LNCaP clone FGC (cell line): ENCODE data around the gene UBE2O.
A peak's percentile ranks its signal among the peaks of the same experiment; 100 is the strongest.

ENCODE experiments used
- DNase-seq: peaks from one replicate; pipeline ENCODE4 v3.0.0-alpha.2; 2011; ENCODE audit warnings: low read depth
- H3K4me3 ChIP-seq: 2 replicates; pipeline ENCODE4 v1.5.1; 2011; ENCODE audit warnings: mild to moderate bottlenecking, low read depth, low read length, control low read depth
- TF ChIP-seq, protein P1 (sequence below): IDR thresholded peaks from 2 replicates; pipeline ENCODE4 v1.5.1; 2012; ENCODE audit warnings: mild to moderate bottlenecking; ENCODE audit not compliant: control insufficient read depth, insufficient read depth; ENCODE audit errors: extremely low read depth

Gene UBE2O

DNA sequence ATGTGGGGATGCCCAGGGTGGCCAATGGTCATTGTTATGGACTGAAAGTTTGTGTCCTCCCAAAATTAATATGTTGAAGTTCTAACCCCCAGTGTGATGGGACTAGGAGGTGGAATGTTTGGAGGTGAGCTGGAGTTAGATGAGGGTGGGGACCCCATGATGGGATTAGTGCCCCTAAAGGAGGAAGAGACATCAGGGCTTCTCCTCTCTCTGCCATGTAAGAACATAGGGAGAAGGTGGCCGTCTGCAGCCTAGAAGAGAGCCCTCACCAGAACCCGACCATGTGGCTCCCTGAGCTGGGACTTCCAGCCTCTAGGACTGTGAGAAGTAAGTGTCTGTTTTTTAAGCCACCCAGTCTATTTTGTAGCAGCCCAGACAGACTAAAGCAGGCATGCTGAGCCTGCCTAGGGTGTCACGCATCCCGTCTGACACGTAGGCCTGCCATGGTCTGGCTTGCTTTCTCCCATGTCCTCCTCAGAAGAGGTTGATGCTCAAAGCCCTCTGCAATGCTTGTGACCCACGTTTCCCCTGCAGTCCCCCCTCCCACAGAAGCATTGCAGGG, 95.3 kb downstream of the UBE2O start:
- no peak overlapping the region for H3K4me3 ChIP-seq
- TF ChIP-seq, protein P1, sequence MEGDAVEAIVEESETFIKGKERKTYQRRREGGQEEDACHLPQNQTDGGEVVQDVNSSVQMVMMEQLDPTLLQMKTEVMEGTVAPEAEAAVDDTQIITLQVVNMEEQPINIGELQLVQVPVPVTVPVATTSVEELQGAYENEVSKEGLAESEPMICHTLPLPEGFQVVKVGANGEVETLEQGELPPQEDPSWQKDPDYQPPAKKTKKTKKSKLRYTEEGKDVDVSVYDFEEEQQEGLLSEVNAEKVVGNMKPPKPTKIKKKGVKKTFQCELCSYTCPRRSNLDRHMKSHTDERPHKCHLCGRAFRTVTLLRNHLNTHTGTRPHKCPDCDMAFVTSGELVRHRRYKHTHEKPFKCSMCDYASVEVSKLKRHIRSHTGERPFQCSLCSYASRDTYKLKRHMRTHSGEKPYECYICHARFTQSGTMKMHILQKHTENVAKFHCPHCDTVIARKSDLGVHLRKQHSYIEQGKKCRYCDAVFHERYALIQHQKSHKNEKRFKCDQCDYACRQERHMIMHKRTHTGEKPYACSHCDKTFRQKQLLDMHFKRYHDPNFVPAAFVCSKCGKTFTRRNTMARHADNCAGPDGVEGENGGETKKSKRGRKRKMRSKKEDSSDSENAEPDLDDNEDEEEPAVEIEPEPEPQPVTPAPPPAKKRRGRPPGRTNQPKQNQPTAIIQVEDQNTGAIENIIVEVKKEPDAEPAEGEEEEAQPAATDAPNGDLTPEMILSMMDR = no peak

DNA sequence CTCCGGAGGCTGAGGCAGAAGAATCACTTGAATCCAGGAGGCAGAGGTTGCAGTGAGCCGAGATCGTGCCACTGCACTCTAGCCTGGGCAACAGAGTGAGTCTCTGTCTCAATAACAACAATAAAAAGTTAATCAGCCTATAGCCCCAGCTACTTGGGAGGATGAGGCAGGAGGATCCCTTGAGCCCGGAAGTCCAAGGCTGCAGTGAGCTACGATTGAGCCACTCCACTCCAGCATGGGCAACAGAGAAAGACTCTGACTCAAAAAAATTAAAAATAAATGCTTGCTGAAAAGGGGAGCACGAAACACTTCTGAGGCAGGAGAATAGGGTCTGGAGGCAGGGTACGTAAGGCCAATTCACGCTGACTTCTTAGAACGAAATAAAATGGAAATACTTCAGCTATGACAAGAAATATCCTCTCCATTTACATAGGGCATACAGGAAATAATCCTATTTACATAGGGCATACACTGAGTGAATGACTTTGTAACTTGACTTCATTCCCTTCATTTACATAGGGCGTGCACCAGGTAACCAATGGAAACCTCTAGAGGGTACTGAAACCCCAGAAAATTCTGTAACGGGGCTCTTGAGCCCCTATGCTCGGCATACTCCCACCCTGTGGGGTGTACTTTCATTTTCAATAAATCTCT, 96.0 kb downstream of the UBE2O start:
- no peak for DNase-seq
- no peak overlapping the region for H3K4me3 ChIP-seq
- TF ChIP-seq, protein P1 = no peak

More for the DNA sequence above, 95.3 kb downstream of the UBE2O start:
- DNase-seq = no peak

DNA sequence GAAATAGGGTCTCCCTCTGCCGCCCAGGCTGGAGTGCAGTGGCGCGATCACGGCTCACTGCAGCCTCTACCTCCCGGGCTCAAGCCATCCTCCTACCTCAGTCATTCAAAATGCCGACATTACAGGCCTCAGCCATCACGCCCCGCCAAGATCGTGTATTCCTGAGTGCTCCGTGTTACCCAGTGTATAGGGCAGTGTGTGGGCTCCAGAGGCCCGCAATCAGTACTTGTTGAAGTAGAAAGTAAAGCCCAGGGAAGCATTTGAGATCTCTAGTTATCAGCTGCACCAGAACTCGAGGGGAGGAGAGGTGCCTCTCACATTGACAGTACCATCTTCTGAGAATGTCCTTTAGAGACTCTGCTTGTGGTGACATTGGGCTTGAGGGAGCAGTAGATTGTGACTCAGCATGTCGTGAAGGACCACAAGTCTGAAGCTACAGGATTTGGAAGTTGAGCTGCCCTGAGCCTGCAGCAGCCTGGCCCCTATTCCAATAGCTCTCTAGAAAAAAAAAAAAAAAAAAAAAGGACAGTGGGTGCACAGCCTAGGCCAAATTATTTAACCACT, 98.1 kb downstream of the UBE2O start:
- TF ChIP-seq, protein P1 = no peak
- H3K4me3 ChIP-seq = peak overlapping the region; percentile 90
- no peak for DNase-seq

DNA sequence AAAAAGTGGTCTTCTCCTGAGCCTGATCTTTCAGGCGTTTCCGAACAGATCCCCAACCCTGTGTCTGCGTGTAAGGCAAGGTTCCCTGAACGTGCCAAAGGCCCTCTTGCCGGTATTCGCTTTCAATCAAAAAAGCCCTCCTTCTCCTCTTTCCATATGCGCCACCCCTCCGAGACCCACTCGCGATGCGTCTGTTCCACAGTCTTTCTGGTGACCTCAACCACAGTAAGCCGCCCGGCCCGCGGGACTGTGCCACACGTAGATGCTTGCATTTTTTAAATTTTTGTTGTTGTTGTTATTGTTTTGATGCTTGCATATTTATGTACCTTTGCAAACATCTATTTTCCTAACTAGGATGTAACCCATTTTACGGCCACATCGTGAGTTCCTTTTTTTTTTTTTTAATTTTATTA, 98.6 kb downstream of the UBE2O start:
- H3K4me3 ChIP-seq = peak overlapping the region; percentile 90
- TF ChIP-seq, protein P1 = no peak
- no peak for DNase-seq

DNA sequence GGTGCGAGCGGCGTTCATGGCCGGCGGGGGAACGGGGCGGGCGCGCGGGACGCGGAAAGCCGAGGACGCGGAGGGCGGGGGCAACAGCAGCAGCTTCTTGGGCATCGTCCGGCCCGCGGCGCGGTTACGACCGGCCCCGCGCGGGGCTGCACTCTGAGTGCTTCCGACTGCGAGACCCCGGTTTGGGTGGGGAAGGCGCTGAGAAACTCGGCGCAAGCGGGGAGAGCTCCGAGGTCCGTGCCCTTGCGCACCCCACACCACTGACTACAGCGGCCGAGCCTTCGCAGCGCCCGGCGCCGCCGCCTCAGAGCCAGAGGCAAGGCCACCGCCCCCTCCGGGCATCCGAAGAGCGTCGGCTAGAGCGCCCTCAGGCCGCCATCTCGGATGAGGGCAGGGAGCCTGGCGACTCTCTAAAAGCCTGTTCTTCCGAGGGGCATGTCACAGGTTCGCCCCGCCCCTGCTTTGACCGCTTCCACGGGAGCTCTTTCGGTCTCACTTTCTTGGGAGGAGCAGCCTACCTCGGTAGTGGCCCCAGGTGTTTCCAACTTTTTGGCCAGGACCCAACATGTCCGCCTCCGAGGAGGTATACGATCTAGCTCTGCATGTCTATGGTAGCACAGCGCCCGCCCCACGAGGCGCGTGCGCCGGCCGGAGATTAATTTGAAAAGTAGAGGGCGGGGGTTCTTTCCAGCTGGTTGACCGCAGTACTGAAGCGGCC, 99.2 kb downstream of the UBE2O start, which contains the start of gene PRPSAP1:
TSS of gene PRPSAP1 (minus strand) at position 318 of the 718 bp plus-strand sequence. CDS start at position 105, 213 bp downstream.
- TF ChIP-seq, protein P1 = no peak
- DNase-seq = peak; percentile 82

DNA sequence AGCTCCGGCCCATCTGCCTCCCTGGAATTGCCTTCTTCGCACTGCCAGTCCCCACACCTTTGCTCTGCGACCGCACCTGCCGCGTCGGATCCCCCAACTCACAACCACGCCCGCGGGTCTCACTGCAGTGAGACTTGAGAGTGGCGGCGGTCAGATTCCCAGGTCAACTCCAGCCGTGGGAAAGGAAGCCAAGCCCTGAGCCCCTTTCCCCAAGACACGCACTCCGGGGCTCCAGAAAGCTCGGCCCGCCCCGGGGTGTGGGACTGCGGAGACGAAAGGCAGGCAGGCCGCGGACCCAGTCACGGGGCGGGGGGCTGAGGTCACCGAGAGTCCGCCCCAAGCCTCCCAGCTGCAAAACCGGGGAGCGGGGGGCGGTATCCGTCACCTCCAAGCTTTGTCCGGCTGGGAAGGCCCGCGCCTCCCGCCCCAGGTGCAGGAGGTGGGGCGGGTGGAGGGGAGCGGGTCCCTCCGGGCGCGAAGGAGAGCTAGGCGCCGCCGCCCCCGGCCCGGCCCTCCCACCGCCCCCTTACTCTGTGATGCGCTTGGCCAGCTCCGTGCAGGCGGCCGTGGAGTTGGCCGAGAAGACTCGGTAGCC, 99.9 kb downstream of the UBE2O start:
- TF ChIP-seq, protein P1 = no peak
- H3K4me3 ChIP-seq = peak overlapping the region; percentile 90
- no peak for DNase-seq

More for the DNA sequence above, 99.2 kb downstream of the UBE2O start, which contains the start of gene PRPSAP1:
- peak within 1 kb of the TSS; percentile 90 for H3K4me3 ChIP-seq
